ENCODE data around the gene OTUD4.
A peak's percentile ranks its signal among the peaks of the same experiment; 100 is the strongest.

Gene OTUD4

GRCh38 chr4:145083891-145084605 is 96.3 kb downstream of the OTUD4 start:
- peak; percentile 38 for DNase-seq
- in situ Hi-C loops (cut with HindIII; ENCODE audit: low pct_ligation_motif_present, low pct_unique_long_range_greater_than_20kb, low sequenced_read_pairs): no loop called here

All from ACHN (cell line).